PC-9 (cell line): ENCODE measurements around the gene CNKSR3.

Experiments
- EZH2 ChIP-seq: fragments of 200-600 bp; sonication (generic); IDR thresholded peaks from 2 replicates; pipeline ENCODE4 v1.8.0; 2017; ENCODE audit warnings: antibody characterized with exemption, low read depth
- TF ChIP-seq, protein P1 (sequence below): fragments of 200-600 bp; sonication (generic); conservative IDR thresholded peaks from 2 replicates; pipeline ENCODE4 v1.6.1; 2017; ENCODE audit warnings: mixed run types, antibody characterized with exemption, mild to moderate bottlenecking, moderate library complexity

DNA sequence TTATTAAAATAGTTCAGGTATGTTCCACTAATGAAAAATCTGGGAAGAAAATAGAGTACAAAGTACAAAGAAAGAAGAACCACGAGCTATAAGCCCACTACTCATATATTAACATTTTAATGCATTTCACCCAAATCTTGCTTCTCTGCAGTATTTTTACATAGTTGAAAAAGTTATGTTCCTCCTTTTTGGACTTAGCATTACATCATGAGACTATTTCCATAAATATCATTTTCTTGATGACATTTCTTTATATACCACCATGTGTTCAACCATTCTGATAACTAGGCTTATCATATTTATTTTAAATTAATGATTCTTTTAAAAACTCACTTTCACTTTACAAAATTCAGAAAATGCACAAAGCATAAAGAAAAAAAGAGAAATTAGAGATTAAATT lies 156.9 kb downstream of the CNKSR3 start:
- no peak for TF ChIP-seq EZH2
- TF ChIP-seq, protein P1, sequence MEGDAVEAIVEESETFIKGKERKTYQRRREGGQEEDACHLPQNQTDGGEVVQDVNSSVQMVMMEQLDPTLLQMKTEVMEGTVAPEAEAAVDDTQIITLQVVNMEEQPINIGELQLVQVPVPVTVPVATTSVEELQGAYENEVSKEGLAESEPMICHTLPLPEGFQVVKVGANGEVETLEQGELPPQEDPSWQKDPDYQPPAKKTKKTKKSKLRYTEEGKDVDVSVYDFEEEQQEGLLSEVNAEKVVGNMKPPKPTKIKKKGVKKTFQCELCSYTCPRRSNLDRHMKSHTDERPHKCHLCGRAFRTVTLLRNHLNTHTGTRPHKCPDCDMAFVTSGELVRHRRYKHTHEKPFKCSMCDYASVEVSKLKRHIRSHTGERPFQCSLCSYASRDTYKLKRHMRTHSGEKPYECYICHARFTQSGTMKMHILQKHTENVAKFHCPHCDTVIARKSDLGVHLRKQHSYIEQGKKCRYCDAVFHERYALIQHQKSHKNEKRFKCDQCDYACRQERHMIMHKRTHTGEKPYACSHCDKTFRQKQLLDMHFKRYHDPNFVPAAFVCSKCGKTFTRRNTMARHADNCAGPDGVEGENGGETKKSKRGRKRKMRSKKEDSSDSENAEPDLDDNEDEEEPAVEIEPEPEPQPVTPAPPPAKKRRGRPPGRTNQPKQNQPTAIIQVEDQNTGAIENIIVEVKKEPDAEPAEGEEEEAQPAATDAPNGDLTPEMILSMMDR: no peak
